HG03108 (cell line): ENCODE data around the gene CSMD2.
"Not testable (repeated sequence)": the region's sequence is repeated elsewhere in the genome, so short reads cannot be mapped to it uniquely, and the experiment has no call there.

ENCODE experiments used
- ATAC-seq: cut with Tn5 transposase; IDR thresholded peaks from one replicate; pipeline ENCODE4 v1.9.1; 2021; ENCODE audit warnings: moderate library complexity; ENCODE audit not compliant: unreplicated experiment

The CSMD2 gene

GRCh38 chr1:34164771-34165391 is at the start of gene CSMD2:
Gene CSMD2 (minus strand): TSS chr1:34165230. CDS start chr1:34165097, 133 bp downstream.
- ATAC-seq, result no peak

DNA sequence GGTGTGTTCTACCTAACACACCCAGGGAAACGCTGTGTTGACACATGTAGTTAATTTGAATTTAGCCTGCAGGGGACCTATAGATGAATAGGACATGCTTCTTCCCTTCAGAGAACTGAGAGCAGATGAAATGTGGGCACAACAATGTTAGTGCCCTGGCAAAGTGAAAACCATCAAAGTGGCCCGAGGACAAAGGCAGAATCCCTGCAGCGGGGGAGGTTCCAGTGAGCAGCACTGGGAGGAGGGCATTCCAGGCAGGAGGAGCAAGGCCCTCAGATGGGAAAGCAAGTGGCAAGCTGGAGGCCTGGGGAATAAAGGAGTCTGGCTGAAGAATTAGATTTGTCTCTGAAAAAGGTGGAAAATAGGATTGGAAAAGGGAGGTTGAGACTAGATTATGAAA is 48.9 kb upstream of the CSMD2 start:
- ATAC-seq, result no peak

GRCh38 chr1:34212673-34213072 is 47.6 kb upstream of the CSMD2 start:
- no peak for ATAC-seq

DNA sequence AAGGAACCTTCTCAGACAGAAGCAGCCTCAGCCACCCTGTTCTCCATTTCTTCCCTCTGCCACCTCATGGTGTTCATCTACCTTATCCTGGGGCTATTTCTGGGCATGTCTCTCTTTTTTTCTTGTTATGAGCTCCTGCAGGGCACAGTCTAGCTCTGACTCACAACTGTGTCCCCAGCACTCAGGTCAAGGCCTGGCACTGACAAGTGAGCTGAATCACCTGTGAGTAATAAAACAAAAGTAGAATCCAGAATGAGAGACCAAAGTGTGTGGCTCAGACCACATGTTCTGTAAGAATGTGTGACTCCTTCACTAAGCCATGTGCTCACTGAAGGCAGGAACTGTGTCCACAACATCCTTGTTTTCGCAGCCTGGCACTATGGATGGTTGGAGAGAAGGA is 34.9 kb upstream of the CSMD2 start:
- ATAC-seq, result no peak

- no peak for ATAC-seq
Measured at GRCh38 chr1:34192621-34193020, 27.6 kb upstream of the CSMD2 start.

DNA sequence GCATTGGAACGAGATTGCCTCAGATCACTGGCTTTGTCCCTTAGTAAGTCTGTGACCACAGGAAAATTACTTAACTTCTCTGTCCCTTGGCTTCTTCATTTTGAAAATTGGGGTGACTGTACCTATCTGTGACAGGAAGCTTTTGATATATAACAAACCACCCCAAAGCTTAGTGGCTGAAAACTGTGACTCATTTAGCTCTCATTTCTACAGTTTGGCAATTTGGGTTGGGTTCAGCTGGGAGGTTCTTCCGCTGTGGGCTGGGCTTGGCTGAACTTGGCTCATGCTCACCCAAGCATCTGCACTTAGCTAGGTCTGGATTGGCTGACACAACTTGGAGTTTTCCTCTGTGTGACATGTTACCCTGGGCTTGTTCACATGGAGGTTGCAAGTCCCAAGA is 25.7 kb upstream of the CSMD2 start:
- no peak for ATAC-seq

DNA sequence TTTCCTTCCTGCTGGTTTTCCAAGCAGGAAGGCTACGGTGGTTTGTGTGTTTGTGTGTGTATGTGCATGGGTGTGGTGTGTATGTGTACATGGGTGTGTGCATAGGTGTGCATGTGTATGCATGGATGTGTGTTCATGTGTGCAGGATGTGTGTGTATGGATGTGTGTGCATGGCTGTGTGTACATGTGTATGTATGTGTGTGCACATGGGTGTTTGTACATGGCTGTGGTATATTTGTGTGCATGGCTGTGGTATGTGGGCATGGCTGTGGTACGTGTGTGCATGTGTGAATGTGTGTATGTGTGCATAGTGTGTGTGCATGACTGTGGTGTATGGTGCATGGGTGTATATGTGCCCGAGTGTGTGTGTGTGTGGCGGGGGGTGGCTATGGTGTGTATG is 24.0 kb upstream of the CSMD2 start:
- ATAC-seq, result no peak

DNA sequence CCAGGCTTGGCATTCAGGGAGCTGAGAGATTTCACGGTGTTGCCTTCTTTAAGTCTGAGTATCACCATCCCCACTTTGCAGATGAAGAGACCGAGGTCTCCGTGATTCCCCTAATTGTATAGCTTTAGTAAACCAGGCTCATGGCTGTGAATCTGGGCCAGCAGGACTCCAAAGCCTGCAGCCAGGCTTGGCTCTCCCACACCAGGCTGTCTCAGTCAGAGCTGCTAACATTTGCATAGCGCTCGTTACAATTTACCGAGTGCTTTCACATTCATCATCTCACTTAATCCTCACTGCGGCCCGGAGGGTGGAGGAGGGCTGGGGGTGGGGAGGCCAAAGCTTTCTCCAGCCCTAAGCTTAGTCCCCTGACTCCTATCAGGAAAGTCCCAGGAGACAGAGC is 23.4 kb upstream of the CSMD2 start:
- ATAC-seq, result no peak

DNA sequence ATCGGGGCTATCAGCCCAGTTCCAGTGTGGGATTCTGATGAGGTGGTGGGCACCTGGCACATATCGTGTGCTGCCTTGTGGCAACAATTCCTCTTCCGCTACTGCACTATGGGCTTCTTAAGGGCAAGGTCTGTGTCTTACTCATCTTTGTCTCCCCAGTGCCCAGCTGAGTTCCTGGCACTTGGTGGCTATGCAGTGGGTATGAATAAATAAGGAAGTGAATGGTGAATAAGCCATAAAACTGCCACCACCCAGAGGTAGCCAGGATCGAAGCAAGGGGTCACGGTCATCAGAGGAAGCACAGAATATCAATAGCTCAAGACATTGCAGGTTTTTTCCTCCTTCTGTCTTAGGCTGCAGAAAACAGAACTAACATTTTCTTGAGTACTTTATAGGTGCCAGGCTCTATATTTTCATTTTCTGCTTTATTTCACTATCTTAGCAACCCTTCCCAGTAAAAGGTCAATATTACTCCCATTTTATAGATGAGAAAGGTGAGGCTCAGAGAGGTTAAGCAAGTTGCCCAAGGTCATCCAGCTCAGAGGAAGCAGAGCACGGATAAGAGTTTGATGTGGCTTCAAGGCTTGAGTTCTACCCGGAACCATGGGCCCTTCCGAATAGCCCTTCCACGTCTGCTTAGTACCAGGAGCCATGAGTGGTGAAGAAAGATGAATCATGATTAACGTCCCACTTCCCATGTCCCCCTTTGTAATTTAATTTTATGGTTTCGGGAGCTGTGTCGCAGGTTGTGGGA is 21.9 kb upstream of the CSMD2 start:
- ATAC-seq, result no peak

- not testable (repeated sequence) for ATAC-seq
Measured at GRCh38 chr1:34183381-34183780, 18.4 kb upstream of the CSMD2 start.

DNA sequence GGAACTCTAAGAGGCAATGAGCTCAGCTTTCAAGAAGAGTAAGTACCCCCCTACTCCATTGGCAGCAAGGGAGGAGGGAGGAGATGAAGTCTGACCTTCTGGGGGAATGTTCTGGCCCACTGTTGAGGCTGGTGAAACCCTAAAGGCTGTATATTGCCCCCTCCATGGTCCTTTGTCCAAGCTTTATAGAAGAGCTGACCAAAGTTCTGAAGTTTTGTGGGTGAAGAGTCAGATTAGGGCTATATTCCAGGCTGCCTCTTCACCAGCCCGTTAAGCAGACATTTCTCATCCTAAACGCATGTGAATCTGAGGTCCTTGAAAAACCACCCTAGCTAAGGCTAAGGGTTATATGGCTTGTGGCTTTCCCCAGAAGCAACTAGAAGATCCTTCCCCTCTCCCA is 13.0 kb upstream of the CSMD2 start:
- ATAC-seq, result no peak

GRCh38 chr1:34176830-34177603 is 12.0 kb upstream of the CSMD2 start, which contains the start of gene C1orf94:
Gene C1orf94 (plus strand): TSS chr1:34176907. CDS start chr1:34177790, 883 bp downstream.
- no peak for ATAC-seq

- no peak for ATAC-seq
Measured at GRCh38 chr1:34175744-34176143, 10.7 kb upstream of the CSMD2 start.

DNA sequence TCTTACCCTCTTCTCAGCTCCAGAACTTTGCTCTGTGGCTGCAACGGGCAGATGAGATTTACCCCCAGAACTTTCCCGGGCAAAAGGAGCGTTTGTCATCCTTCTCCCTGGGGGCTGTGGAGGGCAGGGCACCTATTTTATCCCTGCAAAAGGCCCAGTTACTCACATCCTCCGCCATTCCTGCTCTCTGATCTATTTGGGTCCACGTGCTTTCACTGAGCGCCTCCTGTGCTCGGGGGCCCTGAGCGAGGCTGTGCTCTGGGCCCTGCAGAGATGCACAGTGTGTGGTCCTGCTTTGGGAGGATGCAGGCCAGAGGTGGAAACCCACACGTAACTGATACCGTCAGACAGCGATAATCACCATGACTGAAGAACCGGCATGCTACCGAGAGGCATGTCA is 2.4 kb upstream of the CSMD2 start:
- ATAC-seq, result no peak

GRCh38 chr1:34166625-34167361 is 1.8 kb upstream of the CSMD2 start:
- ATAC-seq, result no peak

DNA sequence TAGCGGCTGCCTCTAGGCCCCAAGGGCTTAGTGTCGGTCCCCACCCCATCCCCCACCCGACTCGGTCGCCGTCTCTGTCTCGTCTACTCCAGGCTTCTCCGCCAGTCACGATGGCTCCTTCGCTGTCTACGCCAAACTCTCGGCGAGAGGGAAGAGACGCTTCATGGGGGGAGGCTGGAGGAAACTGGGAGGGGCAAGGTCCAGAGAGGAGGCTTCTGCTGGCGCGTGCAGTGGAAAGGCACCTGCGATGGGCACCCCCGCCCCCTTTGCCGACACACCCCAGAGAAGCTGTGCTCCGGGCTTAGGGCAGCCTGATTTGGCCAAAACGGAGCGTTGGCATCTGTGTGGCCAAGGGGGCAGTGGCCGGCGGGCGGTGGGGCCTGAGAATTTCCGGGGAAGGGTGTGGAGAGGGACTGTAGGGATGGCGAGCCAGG is 1.2 kb upstream of the CSMD2 start:
- ATAC-seq, result no peak

DNA sequence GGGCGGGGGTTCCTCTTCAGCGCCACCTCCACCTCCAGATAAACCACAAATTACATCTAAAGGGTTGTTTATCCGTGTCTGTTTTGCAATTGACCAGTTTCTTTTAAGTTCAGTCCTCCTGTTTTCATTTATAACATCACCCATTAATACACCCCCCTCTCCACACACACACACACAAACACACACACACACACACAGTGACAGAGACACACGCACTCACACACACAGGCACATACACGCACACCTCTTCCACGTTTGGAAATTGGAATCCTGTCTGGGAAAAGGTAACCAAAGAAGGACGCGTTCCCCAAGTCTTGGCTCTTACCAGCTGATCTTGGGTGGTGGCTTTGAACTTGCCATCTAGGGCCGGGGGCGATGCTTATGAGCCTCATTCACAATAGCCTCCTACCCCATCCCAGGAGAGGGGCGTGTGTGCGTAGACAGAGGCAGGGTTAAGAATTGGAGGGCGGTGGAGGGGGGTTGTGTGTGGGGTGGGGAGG is 442 bp upstream of the CSMD2 start:
- no peak for ATAC-seq

DNA sequence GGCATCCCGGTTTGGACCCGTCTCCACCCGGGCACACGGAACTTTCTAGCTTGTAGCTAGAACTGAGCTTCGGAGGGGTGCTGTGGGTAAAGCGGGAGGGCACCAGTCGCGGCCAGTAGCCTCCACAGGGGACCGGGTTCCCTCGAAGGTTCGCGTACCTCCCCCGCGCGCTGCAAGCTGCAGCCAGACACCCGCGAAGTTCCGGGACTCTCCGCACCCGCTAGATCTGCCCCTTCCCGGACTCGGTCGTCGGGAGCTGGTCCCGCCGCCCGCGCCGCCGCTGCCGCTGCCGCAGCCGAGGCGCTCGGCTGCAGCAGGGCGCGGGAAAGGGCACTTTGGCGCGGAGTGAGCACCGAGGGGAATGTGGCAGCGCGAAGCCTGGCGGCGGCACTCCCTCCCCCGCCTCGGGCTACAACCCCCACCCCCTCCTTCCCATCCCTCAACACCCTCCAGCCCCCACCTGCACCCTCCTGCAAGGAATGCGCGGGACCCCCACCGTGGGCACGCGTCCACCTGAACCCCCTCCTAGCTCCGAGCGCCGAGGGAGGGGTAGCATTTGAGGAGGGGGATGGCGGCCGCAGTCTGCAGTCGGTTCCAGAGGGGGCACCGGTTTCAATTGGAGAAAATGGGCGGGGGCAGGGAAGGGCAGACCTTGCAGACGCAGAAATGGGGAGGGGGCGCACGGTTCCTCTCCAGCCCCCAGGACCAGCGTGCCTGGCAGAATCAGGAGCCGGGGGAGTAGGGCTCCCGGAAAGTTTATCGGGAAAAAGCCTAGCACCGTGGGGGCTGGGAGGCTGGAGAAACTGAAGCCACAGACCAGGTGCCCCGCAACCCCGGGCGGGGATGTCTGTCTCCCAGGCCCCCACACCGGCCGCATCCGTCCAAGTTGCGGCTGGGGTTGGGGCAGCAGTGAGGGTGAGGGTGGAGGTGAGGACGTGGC is 968 bp downstream of the CSMD2 start:
- no peak for ATAC-seq

GRCh38 chr1:34162852-34163766 is 1.9 kb downstream of the CSMD2 start:
- no peak for ATAC-seq
